Liver (tissue), 3 donors: ENCODE measurements around the gene TSPAN7.

Experiments used
- ATF3 ChIP-seq: IDR thresholded peaks from 2 replicates; pipeline ENCODE4 v1.6.1; 2016; ENCODE audit warnings: antibody characterized with exemption
- CTCF ChIP-seq: fragments of 150-350 bp; IDR thresholded peaks from 2 replicates; pipeline ENCODE4 v1.5.1; 2017; ENCODE audit warnings: improper control_type of control experiment, low read depth, low read length; ENCODE audit not compliant: missing input control
- GABPA ChIP-seq, 2 donors: IDR thresholded peaks in 1 of 2; conservative IDR thresholded peaks in 1 of 2; 2 replicates each; pipeline ENCODE4 v1.6.1; 2016; ENCODE audit warnings: antibody characterized with exemption in 2 of 2, mild to moderate bottlenecking in 1 of 2, moderate library complexity in 1 of 2
- HNF4A ChIP-seq, 2 donors: conservative IDR thresholded peaks; 2 replicates each; pipeline ENCODE4 v1.6.1; 2016; ENCODE audit warnings: antibody characterized with exemption in 2 of 2, mild to moderate bottlenecking in 2 of 2
- HNF4G ChIP-seq: IDR thresholded peaks from 2 replicates; pipeline ENCODE4 v1.6.1; 2016; ENCODE audit warnings: antibody characterized with exemption
- JUND ChIP-seq, 2 donors: IDR thresholded peaks; 2 replicates each; pipeline ENCODE4 v1.6.1; 2016; ENCODE audit warnings: antibody characterized with exemption in 2 of 2
- MAX ChIP-seq: IDR thresholded peaks from 2 replicates; pipeline ENCODE4 v1.6.1; 2016; ENCODE audit warnings: antibody characterized with exemption
- RAD21 ChIP-seq, 2 donors: IDR thresholded peaks; 2 replicates each; pipeline ENCODE4 v1.6.1; 2016; ENCODE audit warnings: antibody characterized with exemption in 2 of 2, mild to moderate bottlenecking in 2 of 2
- REST ChIP-seq: IDR thresholded peaks from 2 replicates; pipeline ENCODE4 v1.6.1; 2016; ENCODE audit warnings: antibody characterized with exemption, mild to moderate bottlenecking
- RXRA ChIP-seq, 2 donors: IDR thresholded peaks; 2 replicates each; pipeline ENCODE4 v1.6.1; 2017 to 2018; ENCODE audit warnings: antibody characterized with exemption in 2 of 2, mild to moderate bottlenecking in 1 of 2
- SP1 ChIP-seq: IDR thresholded peaks from 2 replicates; pipeline ENCODE4 v1.6.1; 2018; ENCODE audit warnings: antibody characterized with exemption, mild to moderate bottlenecking
- TAF1 ChIP-seq: conservative IDR thresholded peaks from 2 replicates; pipeline ENCODE4 v1.6.1; 2016; ENCODE audit warnings: antibody characterized with exemption, mild to moderate bottlenecking
- YY1 ChIP-seq: IDR thresholded peaks from 2 replicates; pipeline ENCODE4 v1.6.1; 2016; ENCODE audit warnings: antibody characterized with exemption, mild to moderate bottlenecking
- TF ChIP-seq, protein P1 (sequence below): IDR thresholded peaks from 2 replicates; pipeline ENCODE4 v1.6.1; 2016; ENCODE audit warnings: antibody characterized with exemption
- donor health status: healthy.
- donor health status: healthy.

GRCh38 chrX:38672646-38673045 is 111.3 kb downstream of the TSPAN7 start:
- TF ChIP-seq SP1 (no peak), JUND (IDR thresholded peaks at IDR 0.05) (no peak), GABPA (IDR thresholded peaks at IDR 0.05 in 1 of 2, conservative IDR thresholded peaks at IDR 0.05 in 1 of 2) (no peak), CTCF (no peak), TAF1 (no peak), MAX (no peak), REST (no peak), RAD21 (IDR thresholded peaks at IDR 0.05) (no peak), RXRA (IDR thresholded peaks at IDR 0.05) (no peak), ATF3 (no peak), HNF4G (no peak), HNF4A (conservative IDR thresholded peaks at IDR 0.05) (no peak), YY1 (no peak)
- TF ChIP-seq, protein P1, sequence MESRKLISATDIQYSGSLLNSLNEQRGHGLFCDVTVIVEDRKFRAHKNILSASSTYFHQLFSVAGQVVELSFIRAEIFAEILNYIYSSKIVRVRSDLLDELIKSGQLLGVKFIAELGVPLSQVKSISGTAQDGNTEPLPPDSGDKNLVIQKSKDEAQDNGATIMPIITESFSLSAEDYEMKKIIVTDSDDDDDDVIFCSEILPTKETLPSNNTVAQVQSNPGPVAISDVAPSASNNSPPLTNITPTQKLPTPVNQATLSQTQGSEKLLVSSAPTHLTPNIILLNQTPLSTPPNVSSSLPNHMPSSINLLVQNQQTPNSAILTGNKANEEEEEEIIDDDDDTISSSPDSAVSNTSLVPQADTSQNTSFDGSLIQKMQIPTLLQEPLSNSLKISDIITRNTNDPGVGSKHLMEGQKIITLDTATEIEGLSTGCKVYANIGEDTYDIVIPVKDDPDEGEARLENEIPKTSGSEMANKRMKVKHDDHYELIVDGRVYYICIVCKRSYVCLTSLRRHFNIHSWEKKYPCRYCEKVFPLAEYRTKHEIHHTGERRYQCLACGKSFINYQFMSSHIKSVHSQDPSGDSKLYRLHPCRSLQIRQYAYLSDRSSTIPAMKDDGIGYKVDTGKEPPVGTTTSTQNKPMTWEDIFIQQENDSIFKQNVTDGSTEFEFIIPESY: no peak
